ENCODE data around the gene SKOR2.

Gene SKOR2

DNA sequence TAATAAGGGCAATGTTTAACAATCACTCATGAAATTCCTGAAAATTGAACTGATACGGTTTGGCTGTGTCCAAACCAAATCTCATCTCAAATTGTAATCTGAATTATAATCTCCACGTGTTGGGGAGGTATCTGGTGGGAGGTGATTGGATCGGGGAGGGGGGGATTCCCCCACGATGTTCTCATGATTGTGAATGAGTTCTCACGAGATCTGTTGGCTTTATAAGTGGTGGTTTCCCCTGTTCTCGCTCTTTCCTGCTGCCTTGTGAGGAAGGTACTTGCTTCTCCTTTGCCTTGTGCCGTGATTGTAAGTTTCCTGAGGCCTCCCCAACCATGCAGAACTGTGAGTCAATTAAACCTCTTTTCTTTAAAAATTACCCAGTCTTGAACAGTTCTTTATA lies 34.0 kb upstream of the SKOR2 start:
- Histone ChIP-seq H3K4me3 (ENCODE audit: low read length, poor library complexity, severe bottlenecking) (no peak overlapping the region), H3K36me3 (ENCODE audit: insufficient read depth, low read length) (no peaks in the 10 kb centered on the region), H3K4me2 (ENCODE audit: low read depth, low read length, poor library complexity, severe bottlenecking) (no peak overlapping the region), H3K9me3 (ENCODE audit: insufficient read depth, low read depth, low read length) (no peaks in the 10 kb centered on the region), H3K27me3 (ENCODE audit: insufficient read depth, low read length, poor library complexity, severe bottlenecking) (no peaks in the 10 kb centered on the region), H2AFZ (ENCODE audit: low read length) (no peak overlapping the region), H3F3A (ENCODE audit: low read depth) (no peaks in the 10 kb centered on the region), H4K20me1 (ENCODE audit: insufficient read depth, low read length, poor library complexity, severe bottlenecking) (no peaks in the 10 kb centered on the region), H3K9me2 (replicated peaks; ENCODE audit: low read depth, low read length) (no peaks in the 10 kb centered on the region), H3K4me1 (ENCODE audit: insufficient read depth, low read length, poor library complexity, severe bottlenecking) (no peaks in the 10 kb centered on the region), H3K9ac (ENCODE audit: low read depth, low read length, poor library complexity, severe bottlenecking) (no peak overlapping the region), H3K79me2 (ENCODE audit: insufficient read depth, low read length) (no peaks in the 10 kb centered on the region)
- TF ChIP-seq, protein P1, sequence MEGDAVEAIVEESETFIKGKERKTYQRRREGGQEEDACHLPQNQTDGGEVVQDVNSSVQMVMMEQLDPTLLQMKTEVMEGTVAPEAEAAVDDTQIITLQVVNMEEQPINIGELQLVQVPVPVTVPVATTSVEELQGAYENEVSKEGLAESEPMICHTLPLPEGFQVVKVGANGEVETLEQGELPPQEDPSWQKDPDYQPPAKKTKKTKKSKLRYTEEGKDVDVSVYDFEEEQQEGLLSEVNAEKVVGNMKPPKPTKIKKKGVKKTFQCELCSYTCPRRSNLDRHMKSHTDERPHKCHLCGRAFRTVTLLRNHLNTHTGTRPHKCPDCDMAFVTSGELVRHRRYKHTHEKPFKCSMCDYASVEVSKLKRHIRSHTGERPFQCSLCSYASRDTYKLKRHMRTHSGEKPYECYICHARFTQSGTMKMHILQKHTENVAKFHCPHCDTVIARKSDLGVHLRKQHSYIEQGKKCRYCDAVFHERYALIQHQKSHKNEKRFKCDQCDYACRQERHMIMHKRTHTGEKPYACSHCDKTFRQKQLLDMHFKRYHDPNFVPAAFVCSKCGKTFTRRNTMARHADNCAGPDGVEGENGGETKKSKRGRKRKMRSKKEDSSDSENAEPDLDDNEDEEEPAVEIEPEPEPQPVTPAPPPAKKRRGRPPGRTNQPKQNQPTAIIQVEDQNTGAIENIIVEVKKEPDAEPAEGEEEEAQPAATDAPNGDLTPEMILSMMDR (conservative IDR thresholded peaks at IDR 0.05; ENCODE audit: low read length): no peak

- Histone ChIP-seq H3K4me3 (ENCODE audit: low read length, poor library complexity, severe bottlenecking) (no peak overlapping the region), H3K4me2 (ENCODE audit: low read depth, low read length, poor library complexity, severe bottlenecking) (no peak overlapping the region), H3K27me3 (ENCODE audit: insufficient read depth, low read length, poor library complexity, severe bottlenecking) (no peaks in the 10 kb centered on the region), H3K9ac (ENCODE audit: low read depth, low read length, poor library complexity, severe bottlenecking) (no peak overlapping the region), H3K9me3 (ENCODE audit: insufficient read depth, low read depth, low read length) (no peaks in the 10 kb centered on the region), H3K36me3 (ENCODE audit: insufficient read depth, low read length) (no peaks in the 10 kb centered on the region), H3F3A (ENCODE audit: low read depth) (no peaks in the 10 kb centered on the region), H3K4me1 (ENCODE audit: insufficient read depth, low read length, poor library complexity, severe bottlenecking) (no peaks in the 10 kb centered on the region), H3K9me2 (replicated peaks; ENCODE audit: low read depth, low read length) (no peaks in the 10 kb centered on the region), H4K20me1 (ENCODE audit: insufficient read depth, low read length, poor library complexity, severe bottlenecking) (no peaks in the 10 kb centered on the region), H3K79me2 (ENCODE audit: insufficient read depth, low read length) (no peaks in the 10 kb centered on the region), H2AFZ (ENCODE audit: low read length) (no peak overlapping the region)
- TF ChIP-seq, protein P1 (conservative IDR thresholded peaks at IDR 0.05; ENCODE audit: low read length): no peak
These were observed 33.4 kb upstream of the SKOR2 start for GRCh38 chr18:47284721-47285395.

DNA sequence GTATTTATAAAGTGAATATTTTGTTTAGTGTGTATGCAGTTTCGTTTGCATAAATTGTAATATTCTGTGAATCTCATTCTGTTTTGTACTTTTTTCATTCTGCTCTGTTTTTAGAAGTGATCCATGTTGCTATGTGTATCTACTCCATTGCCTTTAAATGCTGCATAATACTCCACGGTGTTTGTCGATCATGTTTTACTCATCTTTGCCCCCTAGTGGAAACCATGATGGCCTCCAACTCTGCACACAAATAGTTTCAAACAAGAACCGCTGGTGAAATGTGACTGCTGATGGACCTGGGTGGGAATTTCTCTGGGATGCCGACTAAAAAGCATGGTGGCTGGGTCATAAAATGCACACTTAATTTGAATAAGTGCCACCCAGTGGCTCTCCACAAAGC lies 32.0 kb upstream of the SKOR2 start:
- Histone ChIP-seq H3K4me1 (ENCODE audit: insufficient read depth, low read length, poor library complexity, severe bottlenecking) (no peaks in the 10 kb centered on the region), H3K79me2 (ENCODE audit: insufficient read depth, low read length) (no peaks in the 10 kb centered on the region), H3K9me2 (replicated peaks; ENCODE audit: low read depth, low read length) (no peaks in the 10 kb centered on the region), H2AFZ (ENCODE audit: low read length) (no peak overlapping the region), H3F3A (ENCODE audit: low read depth) (no peaks in the 10 kb centered on the region), H3K9me3 (ENCODE audit: insufficient read depth, low read depth, low read length) (no peaks in the 10 kb centered on the region), H4K20me1 (ENCODE audit: insufficient read depth, low read length, poor library complexity, severe bottlenecking) (no peaks in the 10 kb centered on the region), H3K27me3 (ENCODE audit: insufficient read depth, low read length, poor library complexity, severe bottlenecking) (no peaks in the 10 kb centered on the region), H3K9ac (ENCODE audit: low read depth, low read length, poor library complexity, severe bottlenecking) (no peak overlapping the region), H3K4me3 (ENCODE audit: low read length, poor library complexity, severe bottlenecking) (no peak overlapping the region), H3K4me2 (ENCODE audit: low read depth, low read length, poor library complexity, severe bottlenecking) (no peak overlapping the region), H3K36me3 (ENCODE audit: insufficient read depth, low read length) (no peaks in the 10 kb centered on the region)
- TF ChIP-seq, protein P1 (conservative IDR thresholded peaks at IDR 0.05; ENCODE audit: low read length): peak; percentile 76
- TF ChIP-seq EZH2phosphoT487 (IDR thresholded peaks at IDR 0.05; ENCODE audit: borderline replicate concordance): no peak

Measured in Loucy (cell line).